Karpas-422 (cell line): ENCODE data around the gene EFNA5. TPM values are rescaled to one million over a fixed set of nuclear protein-coding genes. Genes with fewer than 3 reads are reported as not detected.

ENCODE experiments used
- DNase-seq: peaks from one replicate; pipeline ENCODE4 v3.0.0-alpha.2; 2015
- H2AFZ ChIP-seq: fragments of 200-600 bp; sonication (generic); 2 replicates; pipeline ENCODE4 v1.6.1; 2014; ENCODE audit warnings: antibody characterized with exemption, low read length, mixed read lengths
- H3K27ac ChIP-seq: fragments of 200-600 bp; sonication (generic); 2 replicates; pipeline ENCODE4 v1.5.1; 2014; ENCODE audit warnings: mild to moderate bottlenecking, low read length, moderate library complexity
- H3K27me3 ChIP-seq: fragments of 200-600 bp; sonication (generic); 2 replicates; pipeline ENCODE4 v1.6.1; 2014; ENCODE audit warnings: low read length, mixed read lengths
- H3K36me3 ChIP-seq: fragments of 200-600 bp; sonication (generic); 2 replicates; pipeline ENCODE4 v1.6.1; 2014; ENCODE audit warnings: low read length, mixed read lengths; ENCODE audit not compliant: insufficient read depth
- H3K4me1 ChIP-seq: fragments of 200-600 bp; sonication (generic); 2 replicates; pipeline ENCODE4 v1.6.1; 2014; ENCODE audit warnings: mild to moderate bottlenecking, low read length, mixed read lengths
- H3K4me2 ChIP-seq: fragments of 200-600 bp; sonication (generic); 2 replicates; pipeline ENCODE4 v1.6.1; 2014; ENCODE audit warnings: low read length, low read depth, mild to moderate bottlenecking; ENCODE audit not compliant: poor library complexity, severe bottlenecking
- H3K4me3 ChIP-seq: fragments of 200-600 bp; sonication (generic); 2 replicates; pipeline ENCODE4 v1.5.1; 2014; ENCODE audit warnings: mild to moderate bottlenecking, antibody characterized with exemption, low read length, mixed read lengths
- H3K79me2 ChIP-seq: fragments of 200-600 bp; sonication (generic); 2 replicates; pipeline ENCODE4 v1.6.1; 2014; ENCODE audit warnings: mild to moderate bottlenecking, low read length, mixed read lengths
- H3K9ac ChIP-seq: fragments of 200-600 bp; sonication (generic); 2 replicates; pipeline ENCODE4 v1.6.0; 2014; ENCODE audit warnings: low read length
- H3K9me2 ChIP-seq: fragments of 200-600 bp; sonication (generic), shearing (Covaris generic); replicated peaks from 2 replicates; pipeline ENCODE4 v1.6.0; 2014; ENCODE audit warnings: mild to moderate bottlenecking, low read length, moderate library complexity; ENCODE audit not compliant: insufficient read depth
- H3K9me3 ChIP-seq: fragments of 300-700, 200-600 bp; sonication (generic); 2 replicates; pipeline ENCODE4 v1.6.1; 2014; ENCODE audit warnings: low read length, mixed read lengths
- H4K20me1 ChIP-seq: fragments of 200-600 bp; sonication (generic); 2 replicates; pipeline ENCODE4 v1.6.1; 2014; ENCODE audit warnings: mild to moderate bottlenecking, antibody characterized with exemption, low read length, low read depth; ENCODE audit not compliant: insufficient read depth
- total RNA-seq: library from RNA; depleted of rRNA; stranded (reverse); fragments of >200 nt; shearing (Covaris generic); gene quantifications from 2 replicates; pipeline ENCODE4 v1.2.3, GENCODE V29; 2014; ENCODE audit warnings: low replicate concordance

The EFNA5 gene
- total RNA-seq, 1 experiment from 2014 or later = not detected

DNA sequence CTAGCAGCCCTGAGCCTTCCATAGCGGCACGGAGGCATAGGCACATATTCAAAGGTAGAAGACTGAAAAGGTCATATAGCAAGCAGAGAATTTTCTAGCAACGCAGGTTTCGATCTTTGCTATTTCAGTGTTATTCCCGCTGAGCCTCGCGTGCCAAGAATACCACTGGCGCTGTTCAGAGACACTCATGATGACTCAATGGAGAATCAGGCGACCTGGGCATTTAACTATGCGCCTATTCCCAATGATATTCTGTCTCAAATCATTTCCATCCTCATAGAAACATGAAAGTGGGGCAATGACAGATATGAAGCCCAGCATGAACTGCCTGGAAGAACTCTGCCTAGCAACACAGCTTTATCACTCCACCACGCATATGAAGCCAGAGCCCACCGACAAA is 59.9 kb downstream of the EFNA5 start:
- no peaks in the 10 kb centered on the region for H4K20me1 ChIP-seq
- no peaks in the 10 kb centered on the region for H3K4me1 ChIP-seq
- H3K9ac ChIP-seq = no peak overlapping the region
- no peak overlapping the region for H3K27ac ChIP-seq
- no peaks in the 10 kb centered on the region for H3K9me3 ChIP-seq
- no peak for DNase-seq
- no peaks in the 10 kb centered on the region for H3K36me3 ChIP-seq
- no peaks in the 10 kb centered on the region for H3K27me3 ChIP-seq
- no peak overlapping the region for H3K4me2 ChIP-seq
- H2AFZ ChIP-seq = no peak overlapping the region
- no peaks in the 10 kb centered on the region for H3K79me2 ChIP-seq
- H3K4me3 ChIP-seq = no peak overlapping the region
- no peaks in the 10 kb centered on the region for H3K9me2 ChIP-seq

DNA sequence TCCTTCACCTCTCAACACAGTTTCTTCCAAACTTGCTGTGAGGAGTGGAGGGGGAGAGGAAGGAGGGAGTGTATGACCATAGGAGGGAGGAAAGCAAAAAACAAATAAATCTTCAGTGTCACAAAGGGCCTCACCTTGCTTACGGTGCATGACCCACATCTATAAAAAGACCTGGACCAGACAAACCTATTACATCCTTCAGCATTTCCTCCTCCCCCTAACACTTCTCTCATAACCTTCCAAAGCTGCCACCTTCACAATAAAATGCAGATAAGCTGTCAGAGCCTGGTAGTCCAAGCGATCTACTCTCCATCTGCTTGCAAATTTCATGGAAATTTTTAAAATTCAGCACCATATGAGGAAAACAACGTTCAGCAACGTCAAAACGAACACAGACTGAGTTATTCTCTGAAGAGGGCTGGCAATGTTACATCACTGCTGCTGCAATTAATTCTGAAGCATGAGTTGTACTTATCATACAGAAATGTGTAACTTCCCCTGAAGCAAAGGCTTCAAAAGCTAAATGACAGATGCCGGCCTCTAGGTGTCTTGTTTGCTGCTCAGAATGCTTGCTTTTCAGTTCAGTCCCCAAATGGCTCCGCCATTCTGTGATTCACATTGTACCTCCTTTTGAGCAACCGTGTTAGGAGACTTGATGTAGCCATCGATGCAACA is 62.9 kb downstream of the EFNA5 start:
- Histone ChIP-seq H3K9me2 (no peaks in the 10 kb centered on the region), H4K20me1 (no peaks in the 10 kb centered on the region), H3K9me3 (no peaks in the 10 kb centered on the region), H3K4me1 (no peaks in the 10 kb centered on the region), H3K4me3 (no peak overlapping the region), H3K79me2 (no peaks in the 10 kb centered on the region), H2AFZ (no peak overlapping the region), H3K27ac (no peak overlapping the region), H3K9ac (no peak overlapping the region), H3K27me3 (no peaks in the 10 kb centered on the region), H3K4me2 (no peak overlapping the region), H3K36me3 (no peaks in the 10 kb centered on the region)
- no peak for DNase-seq

DNA sequence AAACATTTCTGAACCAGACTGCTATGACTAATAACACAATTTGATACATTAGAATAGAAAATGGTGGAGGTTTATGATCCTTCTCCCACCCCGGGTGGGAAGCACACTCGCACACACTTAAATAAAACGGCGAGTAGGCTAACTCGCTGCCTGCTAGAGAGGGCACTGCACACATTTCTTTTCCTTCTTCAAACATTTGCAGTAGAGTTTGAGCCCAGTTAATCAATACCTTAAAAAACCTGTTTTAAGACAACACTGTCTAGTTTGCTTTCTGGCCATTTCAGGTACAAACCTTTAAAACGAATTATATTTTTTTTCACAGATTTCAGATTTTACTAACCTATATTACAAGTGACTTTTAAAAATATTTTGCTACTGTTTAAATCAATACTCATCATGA is 63.5 kb downstream of the EFNA5 start:
- H3K27ac ChIP-seq = no peak overlapping the region

DNA sequence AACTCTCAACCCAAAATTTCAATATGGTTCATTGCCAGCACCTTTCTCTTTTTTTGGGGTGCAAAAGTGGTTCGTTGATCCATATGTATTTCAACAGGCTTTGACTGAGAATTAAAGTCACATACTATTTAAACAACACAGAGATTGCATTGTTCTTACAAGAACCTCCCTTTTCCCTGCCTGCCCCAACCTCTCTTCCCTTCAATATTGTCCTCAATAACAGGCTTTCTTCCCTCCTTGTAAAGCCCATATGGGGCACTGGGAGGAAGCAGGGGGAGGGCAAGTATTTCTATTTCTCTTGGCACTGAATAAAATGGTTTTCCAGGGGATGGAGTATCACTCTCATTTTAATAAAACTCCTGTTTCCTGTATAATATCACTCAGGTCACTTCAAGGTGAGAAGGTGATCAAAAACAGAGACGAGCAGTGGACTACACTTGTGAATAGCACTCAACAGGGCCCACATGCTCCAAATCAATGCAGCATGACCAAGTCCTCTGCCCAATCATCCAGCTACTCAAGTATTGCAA is 65.1 kb downstream of the EFNA5 start:
- Histone ChIP-seq H3K4me1 (no peaks in the 10 kb centered on the region), H3K9me3 (no peaks in the 10 kb centered on the region), H3K9me2 (no peaks in the 10 kb centered on the region), H3K9ac (no peak overlapping the region), H4K20me1 (no peaks in the 10 kb centered on the region), H3K36me3 (no peaks in the 10 kb centered on the region), H2AFZ (no peak overlapping the region), H3K4me3 (no peak overlapping the region), H3K27me3 (no peaks in the 10 kb centered on the region), H3K27ac (no peak overlapping the region), H3K4me2 (no peak overlapping the region), H3K79me2 (no peaks in the 10 kb centered on the region)
- no peak for DNase-seq

More for the DNA sequence above, 63.5 kb downstream of the EFNA5 start:
- no peak overlapping the region for H3K4me2 ChIP-seq
- no peaks in the 10 kb centered on the region for H3K4me1 ChIP-seq
- H3K36me3 ChIP-seq = no peaks in the 10 kb centered on the region
- no peak overlapping the region for H2AFZ ChIP-seq
- H3K9ac ChIP-seq = no peak overlapping the region
- H3K9me3 ChIP-seq = no peaks in the 10 kb centered on the region
- no peaks in the 10 kb centered on the region for H3K9me2 ChIP-seq
- no peak for DNase-seq
- H4K20me1 ChIP-seq = no peaks in the 10 kb centered on the region
- H3K4me3 ChIP-seq = no peak overlapping the region
- no peaks in the 10 kb centered on the region for H3K79me2 ChIP-seq
- no peaks in the 10 kb centered on the region for H3K27me3 ChIP-seq

DNA sequence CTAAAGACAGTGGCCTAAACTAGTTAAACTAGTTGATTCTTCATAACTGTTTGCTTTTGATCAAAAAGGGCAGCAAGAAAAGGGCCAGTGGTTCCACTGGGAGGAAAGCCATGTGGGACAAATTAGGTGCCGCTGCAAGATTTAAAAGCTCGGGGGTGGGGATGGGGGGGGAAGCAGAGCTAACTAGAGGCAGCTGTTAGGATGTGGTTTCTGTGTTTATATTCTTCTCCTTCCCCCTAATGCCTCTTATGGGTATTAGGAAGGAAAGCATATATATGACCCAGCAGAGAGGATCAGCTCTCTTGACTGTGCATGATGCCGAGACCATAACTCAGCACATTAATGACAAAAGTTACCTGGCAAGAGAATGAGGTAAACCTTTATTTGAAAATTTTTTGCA is 65.7 kb downstream of the EFNA5 start:
- H3K27ac ChIP-seq = no peak overlapping the region
- no peak overlapping the region for H2AFZ ChIP-seq
- no peaks in the 10 kb centered on the region for H3K27me3 ChIP-seq
- H3K9me2 ChIP-seq = no peaks in the 10 kb centered on the region
- no peak overlapping the region for H3K9ac ChIP-seq
- H3K4me2 ChIP-seq = no peak overlapping the region
- H3K9me3 ChIP-seq = no peaks in the 10 kb centered on the region
- no peak overlapping the region for H3K4me3 ChIP-seq
- H4K20me1 ChIP-seq = no peaks in the 10 kb centered on the region
- no peaks in the 10 kb centered on the region for H3K79me2 ChIP-seq
- H3K4me1 ChIP-seq = no peaks in the 10 kb centered on the region
- no peaks in the 10 kb centered on the region for H3K36me3 ChIP-seq
- no peak for DNase-seq

DNA sequence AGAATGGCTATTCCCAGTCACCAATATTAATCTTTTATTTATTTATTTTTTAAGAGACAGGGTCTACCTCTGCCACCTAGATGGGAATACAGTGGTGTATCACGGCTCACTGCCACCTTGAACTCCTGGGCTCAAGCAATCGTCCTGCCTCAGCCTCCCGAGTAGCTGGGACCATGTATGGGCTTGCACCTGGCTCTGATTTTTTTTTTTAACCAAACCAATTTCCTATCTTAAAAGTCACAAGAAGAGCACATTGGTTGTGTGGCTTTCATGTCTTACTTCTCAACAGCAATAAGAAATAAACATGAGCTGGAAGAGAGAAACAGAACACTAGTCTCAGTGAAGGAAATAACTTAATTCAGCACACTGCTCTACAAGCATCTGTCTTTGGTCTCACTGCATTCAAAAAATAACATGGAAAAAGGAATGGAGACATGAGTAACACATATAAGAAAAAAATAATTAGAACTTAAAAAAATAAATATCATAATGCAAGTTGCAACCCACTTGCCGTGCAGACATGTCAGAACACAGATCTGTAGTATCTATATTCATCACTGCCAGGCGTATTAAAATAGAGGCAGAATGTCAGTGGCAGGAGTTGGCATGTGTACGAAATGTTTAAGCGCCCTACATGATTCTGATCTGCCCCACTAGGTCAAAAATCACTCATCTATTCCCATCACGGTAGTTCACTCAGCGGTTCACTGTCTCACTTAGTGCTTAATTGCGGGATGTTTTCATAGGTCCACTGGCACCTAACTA is 66.4 kb downstream of the EFNA5 start:
- no peak overlapping the region for H3K27ac ChIP-seq
- H3K79me2 ChIP-seq = no peaks in the 10 kb centered on the region
- H3K4me3 ChIP-seq = no peak overlapping the region
- no peak overlapping the region for H3K4me2 ChIP-seq
- no peaks in the 10 kb centered on the region for H3K4me1 ChIP-seq
- H4K20me1 ChIP-seq = no peaks in the 10 kb centered on the region
- H2AFZ ChIP-seq = no peak overlapping the region
- no peaks in the 10 kb centered on the region for H3K9me2 ChIP-seq
- no peaks in the 10 kb centered on the region for H3K27me3 ChIP-seq
- H3K9ac ChIP-seq = no peak overlapping the region
- no peaks in the 10 kb centered on the region for H3K9me3 ChIP-seq
- no peak for DNase-seq
- no peaks in the 10 kb centered on the region for H3K36me3 ChIP-seq

DNA sequence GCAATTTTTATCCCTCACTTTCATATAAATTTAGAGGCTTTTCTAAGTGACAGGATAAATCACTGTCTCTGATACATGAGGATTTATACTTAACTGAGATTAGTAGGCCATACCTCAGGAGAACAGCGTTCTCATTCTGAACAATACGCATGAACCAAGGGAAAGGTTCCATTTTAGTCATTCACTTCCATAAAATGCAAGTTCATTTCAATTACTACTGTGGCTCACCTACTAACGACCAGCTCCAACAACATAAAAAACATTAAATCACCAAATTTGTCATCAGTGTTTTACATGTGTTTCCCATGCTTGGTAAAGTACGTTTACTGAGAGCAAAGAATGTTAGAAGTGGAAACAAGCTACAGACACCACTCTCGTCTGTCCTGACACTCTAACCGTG is 67.4 kb downstream of the EFNA5 start:
- H3K4me1 ChIP-seq = no peaks in the 10 kb centered on the region
- no peaks in the 10 kb centered on the region for H3K79me2 ChIP-seq
- no peak overlapping the region for H3K27ac ChIP-seq
- no peaks in the 10 kb centered on the region for H3K9me2 ChIP-seq
- no peak overlapping the region for H2AFZ ChIP-seq
- H3K9me3 ChIP-seq = no peaks in the 10 kb centered on the region
- H3K27me3 ChIP-seq = no peaks in the 10 kb centered on the region
- no peaks in the 10 kb centered on the region for H3K36me3 ChIP-seq
- no peak for DNase-seq
- no peak overlapping the region for H3K4me2 ChIP-seq
- H3K4me3 ChIP-seq = no peak overlapping the region
- no peak overlapping the region for H3K9ac ChIP-seq
- no peaks in the 10 kb centered on the region for H4K20me1 ChIP-seq

DNA sequence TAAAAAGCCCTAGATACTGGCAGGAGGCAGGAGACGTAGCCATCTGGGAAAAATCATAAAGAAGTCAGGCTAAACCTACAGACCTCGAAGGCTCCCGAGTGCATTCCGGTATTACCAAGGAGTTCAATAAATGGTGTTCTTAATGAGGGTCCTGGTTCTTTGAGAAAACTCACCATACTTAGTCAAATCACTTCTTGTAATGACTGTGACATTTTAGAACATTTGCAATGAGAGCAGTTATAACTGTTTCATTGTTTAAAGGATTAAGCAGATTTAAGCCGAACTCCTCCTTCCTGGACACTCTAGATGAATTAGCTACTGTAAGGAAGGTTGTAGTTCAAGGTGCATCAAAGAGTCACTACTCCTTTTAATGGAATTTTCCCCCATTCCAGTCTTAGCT is 67.8 kb downstream of the EFNA5 start:
- DNase-seq = no peak
- no peaks in the 10 kb centered on the region for H3K27me3 ChIP-seq
- H3K27ac ChIP-seq = no peak overlapping the region
- H3K9me3 ChIP-seq = no peaks in the 10 kb centered on the region
- H3K4me3 ChIP-seq = no peak overlapping the region
- no peaks in the 10 kb centered on the region for H3K9me2 ChIP-seq
- no peak overlapping the region for H2AFZ ChIP-seq
- no peaks in the 10 kb centered on the region for H3K4me1 ChIP-seq
- no peaks in the 10 kb centered on the region for H3K36me3 ChIP-seq
- no peak overlapping the region for H3K9ac ChIP-seq
- no peak overlapping the region for H3K4me2 ChIP-seq
- no peaks in the 10 kb centered on the region for H3K79me2 ChIP-seq
- no peaks in the 10 kb centered on the region for H4K20me1 ChIP-seq
